Measurements from ENCODE around the gene STX8.
A peak's percentile ranks its signal among the peaks of the same experiment; 100 is the strongest.

The STX8 gene

GRCh38 chr17:9484789-9485188, 90.8 kb downstream of the STX8 start:
- no peaks in the 10 kb centered on the region for H3K36me3 ChIP-seq (ENCODE audit: control insufficient read depth in 2 of 2, insufficient read depth in 1 of 2, low read length in 2 of 2)
- ChIA-PET CTCF (interaction anchor here (0.7 to 0.9 kb wide), 2 partner anchors 19 to 93 kb away, joined by 4 to 5 read pairs; no protein-coding TSS in a partner anchor), POLR2A (no interaction called here)
- H3K4me1 ChIP-seq (ENCODE audit: control insufficient read depth, insufficient read depth, low read length): no peaks in the 10 kb centered on the region
- no peak overlapping the region for H3K4me3 ChIP-seq (ENCODE audit: low read depth, low read length)
- TF ChIP-seq ZNF549 (tag by site-specific recombination; IDR thresholded peaks at IDR 0.05) (no peak), HOXC10 (CRISPR knock-in tag; IDR thresholded peaks at IDR 0.05) (no peak)
- no peak overlapping the region for H3K27ac ChIP-seq (ENCODE audit: extremely low read depth, low read depth, low read length)
- H3K9me3 ChIP-seq (ENCODE audit: control insufficient read depth, insufficient read depth, low read depth, low read length): no peaks in the 10 kb centered on the region

- ChIA-PET POLR2A (no interaction called here), CTCF (no interaction called here)
- no peaks in the 10 kb centered on the region for H3K9me3 ChIP-seq (ENCODE audit: control insufficient read depth, insufficient read depth, low read depth, low read length)
- no peak overlapping the region for H3K27ac ChIP-seq (ENCODE audit: extremely low read depth, low read depth, low read length)
- TF ChIP-seq ZNF426 (tag by site-specific recombination; IDR thresholded peaks at IDR 0.05) (no peak), REPIN1 (tag by site-specific recombination; IDR thresholded peaks at IDR 0.05; ENCODE audit: low read depth) (no peak), ZNF169 (tag by site-specific recombination; IDR thresholded peaks at IDR 0.05) (no peak), ZNF433 (tag by site-specific recombination; IDR thresholded peaks at IDR 0.05; ENCODE audit: low read depth) (no peak), ZNF114 (tag by site-specific recombination; IDR thresholded peaks at IDR 0.05) (no peak)
- H3K4me3 ChIP-seq (ENCODE audit: low read depth, low read length): no peak overlapping the region
- no peaks in the 10 kb centered on the region for H3K4me1 ChIP-seq (ENCODE audit: control insufficient read depth, insufficient read depth, low read length)
- H3K36me3 ChIP-seq (ENCODE audit: control insufficient read depth in 2 of 2, insufficient read depth in 1 of 2, low read length in 2 of 2): no peaks in the 10 kb centered on the region; a peak in 1 of 3 replicates
These were observed 95.7 kb downstream of the STX8 start for GRCh38 chr17:9479964-9480363.

GRCh38 chr17:9478889-9479288, 96.7 kb downstream of the STX8 start:
- no peak overlapping the region for H3K4me3 ChIP-seq (ENCODE audit: low read depth, low read length)
- ChIA-PET CTCF (interaction anchor here (0.6 kb wide), 1 partner anchor 831 kb away, joined by 4 read pairs; no protein-coding TSS in a partner anchor), POLR2A (no interaction called here)
- no peaks in the 10 kb centered on the region for H3K4me1 ChIP-seq (ENCODE audit: control insufficient read depth, insufficient read depth, low read length)
- no peaks in the 10 kb centered on the region for H3K9me3 ChIP-seq (ENCODE audit: control insufficient read depth, insufficient read depth, low read depth, low read length)
- H3K36me3 ChIP-seq (ENCODE audit: control insufficient read depth in 2 of 2, insufficient read depth in 1 of 2, low read length in 2 of 2): no peaks in the 10 kb centered on the region; a peak in 1 of 3 replicates
- no peak overlapping the region for H3K27ac ChIP-seq (ENCODE audit: extremely low read depth, low read depth, low read length)
- TF ChIP-seq, protein P1, sequence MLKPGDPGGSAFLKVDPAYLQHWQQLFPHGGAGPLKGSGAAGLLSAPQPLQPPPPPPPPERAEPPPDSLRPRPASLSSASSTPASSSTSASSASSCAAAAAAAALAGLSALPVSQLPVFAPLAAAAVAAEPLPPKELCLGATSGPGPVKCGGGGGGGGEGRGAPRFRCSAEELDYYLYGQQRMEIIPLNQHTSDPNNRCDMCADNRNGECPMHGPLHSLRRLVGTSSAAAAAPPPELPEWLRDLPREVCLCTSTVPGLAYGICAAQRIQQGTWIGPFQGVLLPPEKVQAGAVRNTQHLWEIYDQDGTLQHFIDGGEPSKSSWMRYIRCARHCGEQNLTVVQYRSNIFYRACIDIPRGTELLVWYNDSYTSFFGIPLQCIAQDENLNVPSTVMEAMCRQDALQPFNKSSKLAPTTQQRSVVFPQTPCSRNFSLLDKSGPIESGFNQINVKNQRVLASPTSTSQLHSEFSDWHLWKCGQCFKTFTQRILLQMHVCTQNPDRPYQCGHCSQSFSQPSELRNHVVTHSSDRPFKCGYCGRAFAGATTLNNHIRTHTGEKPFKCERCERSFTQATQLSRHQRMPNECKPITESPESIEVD (tag by site-specific recombination; IDR thresholded peaks at IDR 0.05): no peak
- peak; percentile 79 for TF ChIP-seq SCRT2 (tag by site-specific recombination; IDR thresholded peaks at IDR 0.05)
- peak; percentile 64; the same call in 1 of the 2 replicates for TF ChIP-seq SCRT1 (tag by site-specific recombination; IDR thresholded peaks at IDR 0.05; ENCODE audit: borderline replicate concordance)
- TF ChIP-seq ZNF211 (tag by site-specific recombination; IDR thresholded peaks at IDR 0.05; ENCODE audit: low read depth): no peak
- no peak for TF ChIP-seq ZNF132 (tag by site-specific recombination; IDR thresholded peaks at IDR 0.05; ENCODE audit: borderline replicate concordance)
- no peak for TF ChIP-seq ZNF24 (tag by site-specific recombination; IDR thresholded peaks at IDR 0.05)

DNA sequence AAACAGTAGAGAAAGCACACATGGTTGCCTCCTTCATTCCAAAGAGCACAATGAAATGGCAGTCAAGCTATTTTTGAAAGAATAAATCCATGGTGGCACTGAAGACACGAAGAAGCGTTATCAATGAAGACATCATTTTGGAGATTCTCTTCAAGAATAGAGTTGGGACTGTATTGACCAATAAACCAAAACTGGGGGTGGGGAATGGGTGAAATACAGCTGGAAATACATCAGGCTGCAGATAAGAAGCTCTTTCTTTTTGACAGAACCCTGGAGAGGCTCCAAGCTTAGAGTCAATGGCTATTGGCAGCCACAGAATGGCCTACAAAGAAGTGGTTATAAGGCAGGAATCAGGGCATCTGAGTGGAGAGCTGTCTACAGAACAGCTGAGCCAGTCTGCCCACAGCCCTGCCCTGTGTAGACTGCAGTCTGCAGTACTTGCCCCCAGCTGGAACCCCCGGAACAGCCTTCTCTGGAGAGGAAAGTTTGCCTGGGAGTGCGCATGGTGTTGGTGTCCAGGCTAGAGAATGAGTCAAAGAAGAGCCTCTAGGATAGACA, 100.4 kb downstream of the STX8 start:
- CTCF ChIA-PET: interaction anchor here (0.6 kb wide), 1 partner anchor 236 kb away, joined by 3 read pairs; no protein-coding TSS in a partner anchor
- no peak for TF ChIP-seq ZNF629 (tag by site-specific recombination; IDR thresholded peaks at IDR 0.05)
- no peak for TF ChIP-seq ZNF707 (tag by site-specific recombination; IDR thresholded peaks at IDR 0.05)
- no peak for TF ChIP-seq KLF7 (tag by site-specific recombination; IDR thresholded peaks at IDR 0.05; ENCODE audit: borderline replicate concordance)
- TF ChIP-seq, protein P2, sequence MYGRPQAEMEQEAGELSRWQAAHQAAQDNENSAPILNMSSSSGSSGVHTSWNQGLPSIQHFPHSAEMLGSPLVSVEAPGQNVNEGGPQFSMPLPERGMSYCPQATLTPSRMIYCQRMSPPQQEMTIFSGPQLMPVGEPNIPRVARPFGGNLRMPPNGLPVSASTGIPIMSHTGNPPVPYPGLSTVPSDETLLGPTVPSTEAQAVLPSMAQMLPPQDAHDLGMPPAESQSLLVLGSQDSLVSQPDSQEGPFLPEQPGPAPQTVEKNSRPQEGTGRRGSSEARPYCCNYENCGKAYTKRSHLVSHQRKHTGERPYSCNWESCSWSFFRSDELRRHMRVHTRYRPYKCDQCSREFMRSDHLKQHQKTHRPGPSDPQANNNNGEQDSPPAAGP (tag by site-specific recombination; IDR thresholded peaks at IDR 0.05): no peak
- TF ChIP-seq, protein P1 (tag by site-specific recombination; IDR thresholded peaks at IDR 0.05): no peak
- TF ChIP-seq SP2 (tag by site-specific recombination; IDR thresholded peaks at IDR 0.05): no peak
- TF ChIP-seq ZNF239 (tag by site-specific recombination; IDR thresholded peaks at IDR 0.05): no peak
- TF ChIP-seq ZNF155 (tag by site-specific recombination; IDR thresholded peaks at IDR 0.05): no peak
- TF ChIP-seq ZNF776 (tag by site-specific recombination; IDR thresholded peaks at IDR 0.05; ENCODE audit: borderline replicate concordance): no peak
- no peak for TF ChIP-seq ZNF211 (tag by site-specific recombination; IDR thresholded peaks at IDR 0.05; ENCODE audit: low read depth)
- TF ChIP-seq, protein P3, sequence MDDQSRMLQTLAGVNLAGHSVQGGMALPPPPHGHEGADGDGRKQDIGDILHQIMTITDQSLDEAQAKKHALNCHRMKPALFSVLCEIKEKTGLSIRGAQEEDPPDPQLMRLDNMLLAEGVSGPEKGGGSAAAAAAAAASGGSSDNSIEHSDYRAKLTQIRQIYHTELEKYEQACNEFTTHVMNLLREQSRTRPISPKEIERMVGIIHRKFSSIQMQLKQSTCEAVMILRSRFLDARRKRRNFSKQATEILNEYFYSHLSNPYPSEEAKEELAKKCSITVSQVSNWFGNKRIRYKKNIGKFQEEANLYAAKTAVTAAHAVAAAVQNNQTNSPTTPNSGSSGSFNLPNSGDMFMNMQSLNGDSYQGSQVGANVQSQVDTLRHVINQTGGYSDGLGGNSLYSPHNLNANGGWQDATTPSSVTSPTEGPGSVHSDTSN (CRISPR knock-in tag; IDR thresholded peaks at IDR 0.05): no peak
- no peak for TF ChIP-seq ZNF560 (tag by site-specific recombination; IDR thresholded peaks at IDR 0.05; ENCODE audit: borderline replicate concordance)

More for the DNA sequence above, 100.4 kb downstream of the STX8 start:
- Histone ChIP-seq H3K27ac (ENCODE audit: extremely low read depth, low read depth, low read length) (no peak overlapping the region), H3K36me3 (ENCODE audit: control insufficient read depth in 2 of 2, insufficient read depth in 1 of 2, low read length in 2 of 2) (no peaks in the 10 kb centered on the region; a peak in 1 of 3 replicates), H3K4me3 (ENCODE audit: low read depth, low read length) (no peak overlapping the region), H3K4me1 (ENCODE audit: control insufficient read depth, insufficient read depth, low read length) (no peaks in the 10 kb centered on the region), H3K9me3 (ENCODE audit: control insufficient read depth, insufficient read depth, low read depth, low read length) (no peaks in the 10 kb centered on the region)
- POLR2A ChIA-PET: no interaction called here

Data from HEK293 (cell line).